HG03442 (cell line): ENCODE measurements around the gene KRT86.
"Not testable (repeated sequence)": the region's sequence is repeated elsewhere in the genome, so short reads cannot be mapped to it uniquely, and the experiment has no call there.

ENCODE experiments used
- ATAC-seq: cut with Tn5 transposase; IDR thresholded peaks from one replicate; pipeline ENCODE4 v1.9.1; 2021; ENCODE audit warnings: mild to moderate bottlenecking, moderate library complexity; ENCODE audit not compliant: unreplicated experiment

The KRT86 gene

DNA sequence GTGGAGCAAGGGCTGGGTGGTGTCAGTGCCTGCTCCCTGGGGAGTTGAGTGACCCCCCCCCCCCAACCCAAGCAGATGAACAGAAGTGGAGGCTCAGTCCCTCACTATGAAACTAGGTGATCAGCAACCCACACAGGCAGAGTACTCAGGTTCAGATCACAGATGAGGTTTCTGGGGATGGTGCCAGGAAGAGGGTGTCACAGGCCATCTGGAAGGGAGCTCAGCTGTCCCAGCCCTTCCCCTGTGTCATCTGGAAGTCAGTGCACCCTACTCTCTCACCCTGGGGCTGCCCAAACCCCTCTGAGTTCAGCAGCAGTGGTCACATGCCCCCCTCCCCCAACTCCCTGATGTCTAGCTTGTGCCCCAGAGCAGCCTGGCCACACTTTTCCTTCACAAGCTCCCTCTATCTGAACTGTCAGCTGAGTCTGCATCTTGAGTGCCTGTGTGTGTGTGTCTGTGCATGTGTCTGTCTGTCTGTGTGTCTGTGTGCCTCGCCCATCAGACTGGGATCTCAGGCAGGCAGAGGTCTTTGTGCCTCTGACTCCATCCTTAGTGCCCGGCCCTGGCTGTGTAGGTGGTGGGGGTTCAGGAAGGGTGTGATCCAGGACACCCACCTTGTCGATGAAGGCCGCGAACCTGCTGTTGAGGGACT is 16.2 kb downstream of the KRT86 start:
- ATAC-seq: not testable (repeated sequence)

DNA sequence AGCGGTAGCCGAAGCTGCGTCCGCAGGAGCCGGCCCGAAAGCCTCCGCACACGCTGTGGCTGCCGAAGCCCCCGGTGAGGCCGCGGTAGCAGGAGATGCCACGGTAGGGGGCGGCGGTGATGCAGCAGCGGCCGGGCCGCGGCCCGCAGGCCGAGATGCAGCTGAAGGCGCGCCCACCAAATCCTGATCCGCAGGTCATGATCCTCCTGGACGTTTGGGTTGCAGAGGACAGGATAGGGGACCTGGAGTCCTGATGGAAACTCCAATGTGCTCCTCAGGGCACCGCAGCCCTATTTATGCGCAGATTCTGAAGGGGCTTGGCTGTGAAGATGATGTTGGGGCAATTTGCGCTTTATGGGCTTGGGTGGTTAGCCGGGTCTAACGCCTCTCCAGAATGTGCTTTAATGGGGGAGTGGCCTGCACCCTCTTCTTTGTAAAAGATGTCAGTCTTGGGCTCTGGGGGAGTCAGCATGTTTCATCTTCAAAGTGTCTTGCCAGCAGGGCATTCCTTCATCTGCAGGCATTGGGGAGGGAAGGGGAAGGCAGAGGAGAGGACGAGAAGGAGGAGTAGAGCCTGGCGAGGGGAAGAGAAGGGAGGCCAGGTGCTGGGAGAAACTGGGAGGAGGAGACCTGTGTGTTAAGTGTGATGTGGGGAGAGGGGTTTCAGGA is 17.0 kb downstream of the KRT86 start, which contains the start of gene KRT81:
Gene KRT81, minus strand, starts transcription at position 268 of the 669 bp plus-strand sequence. Its CDS starts 69 bp downstream, at position 199.
- ATAC-seq: no peak

- no peak for ATAC-seq
These were observed 19.5 kb downstream of the KRT86 start for GRCh38 chr12:52293926-52294325.

DNA sequence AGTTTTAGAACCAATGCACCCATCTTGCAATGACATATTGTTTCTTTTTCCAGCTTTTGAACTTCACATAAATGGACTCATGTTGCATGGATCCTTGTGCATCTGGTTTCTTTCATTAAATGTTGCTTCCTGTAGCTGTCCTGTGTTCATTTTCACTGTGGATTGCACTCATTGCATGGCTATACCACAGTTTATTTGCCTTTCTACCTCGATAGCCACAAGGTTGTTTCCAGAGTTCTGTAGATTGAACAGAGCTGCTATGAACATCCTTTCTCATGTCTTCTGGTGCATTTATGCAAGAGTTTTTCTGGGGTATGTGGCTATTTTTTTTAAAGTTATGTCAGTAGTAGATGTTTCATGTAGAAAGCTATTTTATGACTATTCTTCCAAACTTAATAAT is 20.4 kb downstream of the KRT86 start:
- ATAC-seq: no peak

DNA sequence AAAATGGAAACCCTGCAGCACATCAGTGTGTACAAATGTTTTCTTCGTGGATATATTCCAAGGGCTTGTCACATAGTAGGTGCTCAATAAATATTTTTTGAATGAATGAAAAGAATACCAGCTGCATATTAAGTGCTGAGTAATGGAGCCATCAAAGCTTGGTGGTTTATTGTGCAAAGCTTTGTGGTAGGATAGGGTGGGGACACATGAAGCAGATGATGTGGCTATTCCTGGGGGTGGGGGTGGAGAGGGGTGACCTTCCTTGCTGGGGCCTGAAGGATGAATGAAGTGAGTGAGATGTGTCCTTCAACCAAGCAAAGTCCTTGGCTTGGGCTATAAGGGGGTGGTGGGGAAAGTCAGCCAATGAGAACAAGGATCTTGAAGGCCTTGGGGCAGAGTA is 21.2 kb downstream of the KRT86 start:
- ATAC-seq: no peak

DNA sequence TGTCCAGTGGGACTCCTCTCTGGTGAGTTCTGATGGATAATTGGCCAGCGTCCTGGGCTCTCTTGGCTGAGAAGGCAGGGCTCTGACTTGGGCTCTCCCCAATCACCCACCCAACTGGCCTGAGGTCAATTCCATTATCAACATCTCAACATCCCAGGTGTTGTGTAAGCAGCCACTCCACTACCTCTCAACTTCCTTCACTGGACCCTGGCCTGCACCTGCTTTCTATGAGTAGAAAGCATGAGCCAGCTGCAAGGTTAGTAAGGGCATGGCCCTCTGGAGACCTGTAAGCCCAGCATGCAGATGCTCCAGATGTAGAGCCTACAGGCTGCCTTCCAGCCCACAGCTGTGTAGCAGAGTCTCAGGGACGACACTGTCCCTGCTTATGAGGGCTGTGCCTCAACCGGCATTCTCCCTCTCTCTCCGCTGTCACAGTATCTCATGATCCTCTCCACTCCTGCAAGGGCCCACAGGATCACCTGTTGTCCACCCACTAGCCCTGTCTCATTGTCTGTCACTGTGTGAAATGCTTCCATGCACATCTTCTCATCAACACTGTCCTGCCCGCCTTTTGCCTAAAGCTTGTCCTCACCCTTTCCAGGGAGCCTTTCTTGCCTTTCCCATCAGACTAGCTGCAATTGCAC is 22.2 kb downstream of the KRT86 start:
- no peak for ATAC-seq

DNA sequence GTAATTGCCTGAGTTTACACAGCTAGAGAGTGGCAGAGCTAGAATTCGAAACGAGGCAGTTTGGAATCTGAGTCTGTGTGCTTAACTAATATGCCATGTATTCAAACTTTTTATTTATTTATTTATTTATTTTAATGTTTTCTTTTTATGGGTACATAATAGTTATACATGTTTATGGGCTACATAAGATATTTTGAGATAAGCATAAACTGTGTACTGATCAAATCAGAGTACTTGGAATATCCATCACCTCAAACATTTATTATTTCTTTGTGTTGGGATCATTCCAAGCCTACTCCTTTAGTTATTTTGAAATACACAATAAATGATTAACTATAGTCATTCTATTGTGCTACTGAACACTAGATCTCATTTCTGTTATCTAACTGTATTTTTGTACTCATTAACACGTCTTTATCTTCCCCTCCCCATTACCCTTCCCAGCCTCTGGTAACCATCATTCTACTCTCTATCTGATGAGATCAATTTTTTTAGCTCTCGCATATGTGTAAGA is 24.3 kb downstream of the KRT86 start:
- no peak for ATAC-seq

- ATAC-seq: no peak
These were observed 26.6 kb downstream of the KRT86 start for GRCh38 chr12:52300796-52301691.

DNA sequence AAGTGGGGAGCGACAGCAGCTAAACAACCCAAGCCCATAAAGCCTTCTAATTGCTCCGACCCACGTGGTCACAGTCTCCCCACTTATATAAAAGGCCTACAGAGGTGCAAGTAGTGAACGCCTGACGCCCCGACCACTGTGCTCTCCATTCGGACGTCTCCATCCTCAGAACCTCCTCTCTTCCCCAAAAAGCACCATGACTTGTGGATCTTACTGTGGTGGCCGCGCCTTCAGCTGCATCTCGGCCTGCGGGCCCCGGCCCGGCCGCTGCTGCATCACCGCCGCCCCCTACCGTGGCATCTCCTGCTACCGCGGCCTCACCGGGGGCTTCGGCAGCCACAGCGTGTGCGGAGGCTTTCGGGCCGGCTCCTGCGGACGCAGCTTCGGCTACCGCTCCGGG is 27.3 kb downstream of the KRT86 start:
- ATAC-seq: not testable (repeated sequence)

- ATAC-seq: not testable (repeated sequence)
These were observed 27.9 kb downstream of the KRT86 start for GRCh38 chr12:52302242-52302914.

GRCh38 chr12:52304941-52305411 is 30.5 kb downstream of the KRT86 start:
- ATAC-seq: peak; percentile 62

GRCh38 chr12:52305921-52306705 is 31.7 kb downstream of the KRT86 start:
- no peak for ATAC-seq

- ATAC-seq: no peak
These were observed 32.3 kb downstream of the KRT86 start for GRCh38 chr12:52306731-52307130.

- no peak for ATAC-seq
These were observed 33.7 kb downstream of the KRT86 start for GRCh38 chr12:52307836-52308805.

- no peak for ATAC-seq
These were observed 34.5 kb downstream of the KRT86 start for GRCh38 chr12:52308806-52309425.

- no peak for ATAC-seq
These were observed 36.3 kb downstream of the KRT86 start for GRCh38 chr12:52310622-52311284.

DNA sequence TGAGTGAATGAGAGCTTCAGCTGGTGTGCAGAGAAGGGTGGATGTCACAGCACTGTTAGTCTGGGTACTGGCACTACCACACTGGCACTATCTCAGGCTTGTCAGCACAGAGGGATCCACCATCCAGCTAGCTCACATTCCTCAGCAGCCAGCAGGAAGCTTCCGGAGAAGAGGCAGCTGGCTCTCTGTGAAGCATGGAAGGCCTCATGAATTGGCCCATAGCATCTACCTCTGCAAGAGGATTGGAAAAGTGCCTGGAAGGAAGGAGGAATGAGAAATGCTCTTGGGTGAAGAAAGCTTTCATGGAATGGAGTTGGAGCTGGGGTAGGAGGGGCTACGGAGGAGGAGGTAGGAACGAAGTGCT is 36.8 kb downstream of the KRT86 start:
- ATAC-seq: no peak
